Erythroblast (primary cell): Measurements from ENCODE around the gene PIH1D1.

Experiments
- DNase-seq, 2 experiments: peaks; one replicate each; lab custom pipeline; 2025; lab: John Stamatoyannopoulos, UW
- GATA1 ChIP-seq: IDR thresholded peaks from 2 replicates; pipeline ENCODE4 v1.6.1; 2011; ENCODE audit warnings: low read depth, mild to moderate bottlenecking, control low read depth, low read length, moderate library complexity
- POLR2A ChIP-seq: IDR thresholded peaks from 2 replicates; pipeline ENCODE4 v1.6.1; 2011; ENCODE audit warnings: mild to moderate bottlenecking, low read length

The PIH1D1 gene

GRCh38 chr19:49451430-49452181, at the start of gene PIH1D1:
TSS of gene PIH1D1 (minus strand) at chr19:49451814. CDS start at chr19:49451574, 240 bp downstream.
- peak; percentile 98 to 100 for DNase-seq
- no peak for TF ChIP-seq GATA1
- peak; percentile 91 for TF ChIP-seq POLR2A

DNA sequence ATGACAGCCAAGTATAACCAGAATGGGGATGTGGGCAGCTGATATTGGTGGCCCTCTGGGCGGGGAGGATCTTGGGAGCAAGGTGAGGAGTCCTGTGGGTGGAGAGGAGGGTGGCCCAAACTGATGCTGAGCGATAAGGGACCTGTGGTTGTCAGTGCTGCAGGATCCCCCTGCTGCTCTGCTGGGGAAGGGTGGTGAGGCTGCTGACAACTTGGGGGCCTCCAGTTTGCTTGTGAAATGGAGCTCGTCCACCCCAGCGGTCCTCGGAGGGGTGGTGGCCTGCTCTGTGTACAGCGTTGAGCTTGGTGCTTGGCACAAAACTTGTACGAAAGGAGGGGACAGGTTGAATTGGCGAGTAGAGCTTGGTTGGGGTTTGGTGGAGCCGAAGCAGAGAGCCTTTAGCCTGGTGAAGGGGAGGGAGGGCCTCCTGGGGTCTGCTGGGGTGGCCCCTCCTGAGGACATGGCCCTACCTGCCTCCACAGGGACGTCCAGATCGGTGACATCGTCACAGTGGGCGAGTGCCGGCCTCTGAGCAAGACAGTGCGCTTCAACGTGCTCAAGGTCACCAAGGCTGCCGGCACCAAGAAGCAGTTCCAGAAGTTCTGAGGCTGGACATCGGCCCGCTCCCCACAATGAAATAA, 47.5 kb upstream of the PIH1D1 start:
- TF ChIP-seq GATA1 (no peak), POLR2A (peak; percentile 46)
- DNase-seq, result no peak

DNA sequence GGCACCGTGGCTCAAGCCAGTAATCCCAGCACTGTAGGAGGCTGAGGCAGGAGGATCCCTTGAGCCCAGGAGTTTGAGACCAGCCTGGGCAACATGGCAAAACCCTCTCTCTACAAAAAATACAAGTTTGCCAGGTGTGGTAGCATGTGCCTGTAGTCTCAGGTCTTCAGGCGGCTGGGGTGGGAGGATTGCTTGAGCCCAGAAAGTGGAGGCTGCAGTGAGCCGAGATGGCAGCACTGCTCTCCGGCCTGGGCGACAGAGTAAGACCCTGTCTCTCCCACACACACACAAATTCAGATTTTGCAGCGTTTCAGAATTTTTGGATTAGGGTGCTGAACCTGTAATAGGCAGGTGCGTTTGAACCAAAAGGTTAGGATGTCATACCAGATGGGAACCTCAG, 46.9 kb upstream of the PIH1D1 start:
- DNase-seq, result no peak
- TF ChIP-seq GATA1 (no peak), POLR2A (no peak)

GRCh38 chr19:49497789-49498103, 46.1 kb upstream of the PIH1D1 start:
- TF ChIP-seq POLR2A (no peak), GATA1 (no peak)
- DNase-seq, result no peak

DNA sequence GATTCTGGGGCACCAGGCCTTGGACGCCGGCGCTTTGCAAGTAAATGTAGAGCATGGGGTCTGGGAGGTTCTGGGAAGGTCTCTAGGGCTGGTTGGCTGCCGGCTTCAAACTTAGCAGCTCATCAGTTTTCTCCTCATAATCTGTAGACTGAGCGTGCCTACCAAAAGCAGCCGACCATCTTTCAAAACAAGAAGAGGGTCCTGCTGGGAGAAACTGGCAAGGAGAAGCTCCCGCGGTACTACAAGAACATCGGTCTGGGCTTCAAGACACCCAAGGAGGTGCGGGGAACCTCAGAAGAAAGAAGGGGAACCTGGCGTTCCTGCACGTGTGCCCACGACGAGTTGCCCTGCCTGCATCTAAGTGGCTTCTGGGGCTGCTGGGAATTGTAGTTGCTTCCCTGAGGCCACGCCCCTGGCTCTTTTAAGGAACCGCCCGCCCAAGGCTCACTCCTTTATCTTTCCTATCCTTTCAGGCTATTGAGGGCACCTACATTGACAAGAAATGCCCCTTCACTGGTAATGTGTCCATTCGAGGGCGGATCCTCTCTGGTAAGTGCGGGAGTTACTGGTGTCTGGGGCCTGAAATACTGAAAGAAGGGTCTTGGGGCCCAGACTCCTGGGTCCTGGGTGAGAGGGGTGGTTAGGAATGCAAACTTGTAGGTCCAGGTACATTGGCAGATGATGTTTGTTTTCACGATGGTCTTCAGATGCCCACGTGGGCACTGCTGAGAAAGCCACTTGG, 45.6 kb upstream of the PIH1D1 start:
- DNase-seq, result peak; percentile 88 to 90
- TF ChIP-seq POLR2A (peak; percentile 52), GATA1 (no peak)

DNA sequence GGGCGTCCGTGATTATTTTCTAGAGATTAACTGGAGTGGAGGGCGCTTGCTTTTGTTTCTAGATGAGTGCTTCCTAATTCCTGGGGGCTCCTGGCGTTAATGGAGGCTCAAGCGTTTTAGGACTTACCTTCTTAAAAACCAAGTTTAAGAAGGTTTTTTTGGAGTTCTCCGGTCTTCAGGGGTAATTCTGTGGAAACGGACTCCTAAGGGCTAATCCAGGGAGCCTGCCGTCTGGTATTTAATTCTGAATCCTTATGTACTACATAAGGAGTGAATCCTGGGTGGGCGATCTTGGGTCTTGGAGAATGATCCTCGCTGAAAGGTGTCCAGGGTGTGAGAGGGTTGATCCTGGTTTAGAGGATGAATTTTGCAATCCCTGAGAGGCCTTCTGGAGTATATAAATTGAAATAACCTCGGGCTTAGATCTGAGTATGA, 45.0 kb upstream of the PIH1D1 start:
- DNase-seq, result no peak
- TF ChIP-seq GATA1 (no peak), POLR2A (peak; percentile 33)

GRCh38 chr19:49492573-49493405, 41.2 kb upstream of the PIH1D1 start:
- DNase-seq, result no peak
- TF ChIP-seq GATA1 (no peak), POLR2A (peak; percentile 83)

DNA sequence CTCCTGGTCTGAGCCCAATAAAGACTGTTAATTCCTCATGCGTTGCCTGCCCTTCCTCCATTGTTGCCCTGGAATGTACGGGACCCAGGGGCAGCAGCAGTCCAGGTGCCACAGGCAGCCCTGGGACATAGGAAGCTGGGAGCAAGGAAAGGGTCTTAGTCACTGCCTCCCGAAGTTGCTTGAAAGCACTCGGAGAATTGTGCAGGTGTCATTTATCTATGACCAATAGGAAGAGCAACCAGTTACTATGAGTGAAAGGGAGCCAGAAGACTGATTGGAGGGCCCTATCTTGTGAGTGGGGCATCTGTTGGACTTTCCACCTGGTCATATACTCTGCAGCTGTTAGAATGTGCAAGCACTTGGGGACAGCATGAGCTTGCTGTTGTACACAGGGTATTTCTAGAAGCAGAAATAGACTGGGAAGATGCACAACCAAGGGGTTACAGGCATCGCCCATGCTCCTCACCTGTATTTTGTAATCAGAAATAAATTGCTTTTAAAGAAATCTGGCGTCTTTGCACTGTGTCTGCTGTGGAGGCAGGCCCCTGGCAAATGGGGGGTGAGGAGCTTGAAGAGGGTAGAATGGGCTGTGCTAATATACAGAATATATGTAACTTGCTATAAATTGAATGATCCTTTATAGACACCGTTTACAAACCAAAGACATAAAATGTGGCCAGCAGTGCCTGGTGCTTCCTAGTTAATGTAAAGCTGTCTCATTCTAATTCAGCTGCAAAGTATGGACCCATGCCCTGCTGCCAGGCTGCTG, 40.4 kb upstream of the PIH1D1 start:
- no peak for DNase-seq
- no peak for TF ChIP-seq POLR2A
- TF ChIP-seq GATA1, result no peak

DNA sequence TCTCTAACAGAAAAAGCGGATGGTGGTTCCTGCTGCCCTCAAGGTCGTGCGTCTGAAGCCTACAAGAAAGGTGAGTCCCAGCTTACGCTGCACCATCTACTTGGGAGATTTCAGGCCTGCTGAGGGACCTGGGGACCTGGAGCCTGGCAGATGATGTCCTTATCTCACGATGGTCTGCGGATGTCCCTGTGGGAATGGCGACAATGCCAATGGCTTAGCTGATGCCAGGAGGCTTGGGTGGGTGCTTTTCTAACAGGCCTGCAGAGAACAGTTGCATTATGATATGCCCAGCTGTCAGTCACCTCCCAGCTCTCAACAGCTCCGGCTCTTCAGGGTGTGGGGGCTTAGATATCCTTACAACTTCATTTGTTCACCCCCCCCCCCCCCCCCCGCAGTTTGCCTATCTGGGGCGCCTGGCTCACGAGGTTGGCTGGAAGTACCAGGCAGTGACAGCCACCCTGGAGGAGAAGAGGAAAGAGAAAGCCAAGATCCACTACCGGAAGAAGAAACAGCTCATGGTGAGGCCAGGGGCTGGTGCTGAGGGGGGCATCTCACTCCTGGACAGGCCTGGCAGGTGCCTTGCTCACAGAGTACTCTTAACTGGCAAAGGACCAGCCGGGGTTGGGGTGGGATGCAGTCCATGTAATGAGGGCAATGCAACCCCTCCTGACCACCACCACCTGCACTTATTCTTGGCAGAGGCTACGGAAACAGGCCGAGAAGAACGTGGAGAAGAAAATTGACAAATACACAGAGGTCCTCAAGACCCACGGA, 39.6 kb upstream of the PIH1D1 start:
- no peak for DNase-seq
- no peak for TF ChIP-seq POLR2A
- no peak for TF ChIP-seq GATA1

- TF ChIP-seq POLR2A (no peak), GATA1 (no peak)
- DNase-seq, result no peak
These were observed 38.8 kb upstream of the PIH1D1 start for GRCh38 chr19:49490287-49491029.

DNA sequence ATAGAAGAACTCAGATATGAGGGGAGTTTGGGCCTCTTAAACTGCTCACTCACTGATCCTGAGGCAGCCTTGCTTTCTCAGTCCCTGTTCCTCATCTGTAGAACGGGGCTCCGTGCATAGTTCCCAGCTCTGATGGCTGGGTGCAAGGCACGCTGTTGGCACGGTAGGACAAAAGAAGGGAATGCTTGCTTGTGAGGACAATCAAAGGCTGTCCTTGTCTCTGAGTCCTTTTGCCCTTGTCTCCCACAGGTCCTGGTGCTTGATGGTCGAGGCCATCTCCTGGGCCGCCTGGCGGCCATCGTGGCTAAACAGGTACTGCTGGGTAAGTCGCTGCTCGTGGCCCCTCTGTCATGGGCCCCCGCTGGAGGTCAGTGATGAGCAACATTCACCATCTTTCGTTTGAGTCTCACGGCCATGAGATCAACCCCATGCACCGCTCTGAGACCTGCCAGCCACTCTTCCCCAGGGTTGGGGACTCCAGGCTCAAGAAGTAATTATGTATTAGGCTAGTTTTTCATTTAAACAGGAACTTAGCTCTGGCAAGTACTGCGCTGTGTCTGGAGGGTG, 38.1 kb upstream of the PIH1D1 start:
- no peak for DNase-seq
- peak; percentile 13 for TF ChIP-seq POLR2A
- TF ChIP-seq GATA1, result no peak
